ENCODE measurements around the gene TRHDE. TPM values are rescaled to one million over a fixed set of nuclear protein-coding genes. Genes with fewer than 3 reads are reported as not detected.

Gene TRHDE
- total RNA-seq, 1 donor from 2014 or later: 0.64 TPM

DNA sequence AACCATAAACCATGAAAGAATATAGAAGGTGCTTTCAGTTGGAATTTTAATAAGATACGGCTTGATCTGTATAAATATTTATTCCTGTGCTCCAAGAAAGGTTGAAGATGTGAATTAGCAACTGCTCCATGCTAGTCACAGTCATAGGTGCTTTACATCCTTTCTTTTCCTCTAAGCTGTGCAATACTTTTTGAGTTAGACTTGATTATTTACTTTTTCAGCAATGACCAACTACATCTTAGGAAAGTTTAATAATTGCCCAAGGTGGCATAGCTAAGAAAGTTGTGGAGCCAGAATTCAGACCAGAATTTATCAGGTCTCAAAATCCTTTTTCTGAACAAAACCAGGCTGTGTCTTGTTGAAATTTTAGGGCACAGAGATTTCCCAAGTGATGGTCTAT is 13.7 kb downstream of the TRHDE start:
- no peak overlapping the region for H3K4me3 Mint-ChIP-seq (ENCODE audit: unreplicated experiment)
- H3K36me3 Mint-ChIP-seq (ENCODE audit: unreplicated experiment): no peaks in the 10 kb centered on the region
- no peak for DNase-seq (ENCODE audit: extremely low spot score, unreplicated experiment)
- TF ChIP-seq, protein P1, sequence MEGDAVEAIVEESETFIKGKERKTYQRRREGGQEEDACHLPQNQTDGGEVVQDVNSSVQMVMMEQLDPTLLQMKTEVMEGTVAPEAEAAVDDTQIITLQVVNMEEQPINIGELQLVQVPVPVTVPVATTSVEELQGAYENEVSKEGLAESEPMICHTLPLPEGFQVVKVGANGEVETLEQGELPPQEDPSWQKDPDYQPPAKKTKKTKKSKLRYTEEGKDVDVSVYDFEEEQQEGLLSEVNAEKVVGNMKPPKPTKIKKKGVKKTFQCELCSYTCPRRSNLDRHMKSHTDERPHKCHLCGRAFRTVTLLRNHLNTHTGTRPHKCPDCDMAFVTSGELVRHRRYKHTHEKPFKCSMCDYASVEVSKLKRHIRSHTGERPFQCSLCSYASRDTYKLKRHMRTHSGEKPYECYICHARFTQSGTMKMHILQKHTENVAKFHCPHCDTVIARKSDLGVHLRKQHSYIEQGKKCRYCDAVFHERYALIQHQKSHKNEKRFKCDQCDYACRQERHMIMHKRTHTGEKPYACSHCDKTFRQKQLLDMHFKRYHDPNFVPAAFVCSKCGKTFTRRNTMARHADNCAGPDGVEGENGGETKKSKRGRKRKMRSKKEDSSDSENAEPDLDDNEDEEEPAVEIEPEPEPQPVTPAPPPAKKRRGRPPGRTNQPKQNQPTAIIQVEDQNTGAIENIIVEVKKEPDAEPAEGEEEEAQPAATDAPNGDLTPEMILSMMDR (IDR thresholded peaks at IDR 0.05): no peak
- H3K4me1 Mint-ChIP-seq (ENCODE audit: unreplicated experiment): no peaks in the 10 kb centered on the region
- H3K9me3 Mint-ChIP-seq (ENCODE audit: unreplicated experiment): no peaks in the 10 kb centered on the region
- peaks cover 6% of the 10 kb centered on the region for H3K27me3 Mint-ChIP-seq (ENCODE audit: unreplicated experiment)
- no peak overlapping the region for H3K27ac Mint-ChIP-seq (ENCODE audit: unreplicated experiment)

DNA sequence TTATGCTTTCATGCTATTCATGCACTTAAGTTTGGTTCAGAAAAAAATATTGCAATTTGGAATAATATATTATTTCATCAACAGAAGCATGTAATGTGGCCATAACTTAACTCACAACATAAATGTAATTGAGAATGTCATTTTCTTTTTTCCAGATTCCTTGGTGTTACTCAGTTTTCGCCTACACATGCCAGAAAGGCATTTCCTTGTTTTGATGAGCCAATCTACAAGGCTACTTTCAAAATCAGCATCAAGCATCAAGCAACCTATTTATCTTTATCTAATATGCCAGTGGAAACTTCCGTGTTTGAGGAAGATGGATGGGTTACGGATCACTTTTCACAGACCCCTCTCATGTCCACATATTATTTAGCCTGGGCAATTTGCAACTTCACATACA is 14.4 kb downstream of the TRHDE start:
- no peaks in the 10 kb centered on the region for H3K4me1 Mint-ChIP-seq (ENCODE audit: unreplicated experiment)
- no peaks in the 10 kb centered on the region for H3K9me3 Mint-ChIP-seq (ENCODE audit: unreplicated experiment)
- no peak overlapping the region for H3K4me3 Mint-ChIP-seq (ENCODE audit: unreplicated experiment)
- H3K27me3 Mint-ChIP-seq (ENCODE audit: unreplicated experiment): peaks cover 6% of the 10 kb centered on the region
- H3K27ac Mint-ChIP-seq (ENCODE audit: unreplicated experiment): no peak overlapping the region
- no peaks in the 10 kb centered on the region for H3K36me3 Mint-ChIP-seq (ENCODE audit: unreplicated experiment)
- DNase-seq (ENCODE audit: extremely low spot score, unreplicated experiment): no peak
- TF ChIP-seq, protein P1 (IDR thresholded peaks at IDR 0.05): no peak

DNA sequence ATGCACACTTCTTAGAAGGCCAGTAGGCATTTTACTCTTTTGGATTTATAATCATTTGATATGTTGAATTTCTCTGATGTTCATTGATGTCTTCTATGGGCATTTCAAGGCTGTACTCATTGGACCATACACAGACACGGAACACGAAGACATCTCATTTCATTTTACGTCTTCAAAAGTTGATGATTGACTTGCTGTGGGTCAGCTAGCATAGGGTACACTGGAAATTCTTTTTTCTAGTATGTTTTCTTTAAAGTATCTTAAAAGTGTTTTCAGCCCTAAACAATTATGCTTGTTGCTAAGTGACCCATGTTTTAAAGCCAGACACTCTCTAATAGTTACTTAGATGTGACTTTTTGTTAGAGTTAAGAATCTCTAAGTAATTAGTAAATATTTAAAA is 16.3 kb downstream of the TRHDE start:
- H3K36me3 Mint-ChIP-seq (ENCODE audit: unreplicated experiment): no peaks in the 10 kb centered on the region

DNA sequence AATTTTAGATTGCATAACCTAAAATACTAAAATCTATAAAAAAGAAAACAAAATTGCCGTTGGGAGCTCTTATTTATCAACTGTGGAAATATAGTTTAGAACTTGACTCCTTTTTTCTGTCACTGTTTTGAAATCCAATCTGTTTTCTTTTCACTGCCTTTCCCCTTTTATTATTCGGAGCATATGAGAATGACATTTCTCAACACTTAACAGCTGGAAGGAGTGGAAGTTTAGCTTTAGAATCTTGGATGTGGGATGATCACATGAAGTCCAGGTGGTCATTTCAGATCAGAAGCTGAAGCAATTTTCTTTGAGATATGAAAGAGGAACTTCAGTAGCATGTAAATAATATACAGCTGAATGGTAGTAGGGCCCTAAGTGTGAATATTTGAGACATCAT is 16.7 kb downstream of the TRHDE start:
- Mint-ChIP-seq H3K4me1 (ENCODE audit: unreplicated experiment) (no peaks in the 10 kb centered on the region), H3K36me3 (ENCODE audit: unreplicated experiment) (no peaks in the 10 kb centered on the region), H3K27ac (ENCODE audit: unreplicated experiment) (no peak overlapping the region), H3K4me3 (ENCODE audit: unreplicated experiment) (no peak overlapping the region), H3K9me3 (ENCODE audit: unreplicated experiment) (no peaks in the 10 kb centered on the region), H3K27me3 (ENCODE audit: unreplicated experiment) (peaks cover 2% of the 10 kb centered on the region)
- DNase-seq (ENCODE audit: extremely low spot score, unreplicated experiment): no peak
- TF ChIP-seq, protein P1 (IDR thresholded peaks at IDR 0.05): no peak

More for the DNA sequence above, 16.3 kb downstream of the TRHDE start:
- Mint-ChIP-seq H3K4me3 (ENCODE audit: unreplicated experiment) (no peak overlapping the region), H3K27me3 (ENCODE audit: unreplicated experiment) (peaks cover 2% of the 10 kb centered on the region), H3K4me1 (ENCODE audit: unreplicated experiment) (no peaks in the 10 kb centered on the region), H3K27ac (ENCODE audit: unreplicated experiment) (no peak overlapping the region), H3K9me3 (ENCODE audit: unreplicated experiment) (no peaks in the 10 kb centered on the region)
- TF ChIP-seq, protein P1 (IDR thresholded peaks at IDR 0.05): no peak
- no peak for DNase-seq (ENCODE audit: extremely low spot score, unreplicated experiment)

DNA sequence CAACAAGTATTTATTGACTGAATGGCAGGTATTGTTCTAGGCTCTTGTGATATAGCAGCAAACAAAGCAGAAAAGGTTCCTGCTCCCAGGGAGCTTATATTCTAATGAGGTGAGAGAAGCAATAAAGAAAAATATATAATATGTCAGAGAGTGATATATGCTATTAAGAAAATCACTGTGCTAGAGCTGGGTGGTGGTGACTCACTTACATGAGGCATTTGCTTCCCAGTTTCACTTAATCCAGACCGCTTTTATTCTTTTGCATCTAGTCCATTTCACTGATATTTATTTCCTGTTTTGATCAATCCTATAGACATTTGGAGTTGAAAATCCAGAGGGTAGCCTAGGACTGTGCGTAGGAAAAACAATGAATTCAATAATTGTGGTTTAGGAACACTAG is 17.5 kb downstream of the TRHDE start:
- Mint-ChIP-seq H3K4me1 (ENCODE audit: unreplicated experiment) (no peaks in the 10 kb centered on the region), H3K36me3 (ENCODE audit: unreplicated experiment) (no peaks in the 10 kb centered on the region), H3K9me3 (ENCODE audit: unreplicated experiment) (no peaks in the 10 kb centered on the region), H3K27ac (ENCODE audit: unreplicated experiment) (no peak overlapping the region), H3K27me3 (ENCODE audit: unreplicated experiment) (peaks cover 2% of the 10 kb centered on the region), H3K4me3 (ENCODE audit: unreplicated experiment) (no peak overlapping the region)
- DNase-seq (ENCODE audit: extremely low spot score, unreplicated experiment): no peak
- TF ChIP-seq, protein P1 (IDR thresholded peaks at IDR 0.05): no peak
